ENCODE data around the gene CALCOCO2. TPM values are rescaled to one million over a fixed set of nuclear protein-coding genes. Genes with fewer than 3 reads are reported as not detected.

CALCOCO2 gene
- total RNA-seq, 1 donor, result 98.9 TPM

DNA sequence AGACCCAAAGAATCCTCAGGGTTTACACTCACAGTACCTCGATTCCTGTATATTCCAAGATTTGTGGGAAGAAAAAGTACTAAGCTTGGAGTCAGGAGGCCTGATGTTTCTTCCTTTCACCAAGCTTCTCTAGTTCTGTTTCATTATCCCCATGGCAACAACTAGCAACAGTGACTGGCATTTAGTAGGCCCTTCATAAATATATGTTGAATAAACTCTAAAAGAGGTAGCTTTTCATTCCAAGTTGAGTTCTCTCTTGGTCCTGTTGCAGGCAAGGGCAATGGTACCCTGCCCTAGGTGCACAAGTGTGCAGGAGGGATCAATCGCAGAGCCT, 76.8 kb downstream of the CALCOCO2 start:
- TF ChIP-seq, protein P1, sequence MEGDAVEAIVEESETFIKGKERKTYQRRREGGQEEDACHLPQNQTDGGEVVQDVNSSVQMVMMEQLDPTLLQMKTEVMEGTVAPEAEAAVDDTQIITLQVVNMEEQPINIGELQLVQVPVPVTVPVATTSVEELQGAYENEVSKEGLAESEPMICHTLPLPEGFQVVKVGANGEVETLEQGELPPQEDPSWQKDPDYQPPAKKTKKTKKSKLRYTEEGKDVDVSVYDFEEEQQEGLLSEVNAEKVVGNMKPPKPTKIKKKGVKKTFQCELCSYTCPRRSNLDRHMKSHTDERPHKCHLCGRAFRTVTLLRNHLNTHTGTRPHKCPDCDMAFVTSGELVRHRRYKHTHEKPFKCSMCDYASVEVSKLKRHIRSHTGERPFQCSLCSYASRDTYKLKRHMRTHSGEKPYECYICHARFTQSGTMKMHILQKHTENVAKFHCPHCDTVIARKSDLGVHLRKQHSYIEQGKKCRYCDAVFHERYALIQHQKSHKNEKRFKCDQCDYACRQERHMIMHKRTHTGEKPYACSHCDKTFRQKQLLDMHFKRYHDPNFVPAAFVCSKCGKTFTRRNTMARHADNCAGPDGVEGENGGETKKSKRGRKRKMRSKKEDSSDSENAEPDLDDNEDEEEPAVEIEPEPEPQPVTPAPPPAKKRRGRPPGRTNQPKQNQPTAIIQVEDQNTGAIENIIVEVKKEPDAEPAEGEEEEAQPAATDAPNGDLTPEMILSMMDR (IDR thresholded peaks at IDR 0.05; ENCODE audit: insufficient read depth, low read depth, low read length), result no peak
- peak; percentile 68 for DNase-seq (ENCODE audit: low read depth)
- peak overlapping the region; percentile 79 for H3K4me3 ChIP-seq (ENCODE audit: low read depth, low read length)

DNA sequence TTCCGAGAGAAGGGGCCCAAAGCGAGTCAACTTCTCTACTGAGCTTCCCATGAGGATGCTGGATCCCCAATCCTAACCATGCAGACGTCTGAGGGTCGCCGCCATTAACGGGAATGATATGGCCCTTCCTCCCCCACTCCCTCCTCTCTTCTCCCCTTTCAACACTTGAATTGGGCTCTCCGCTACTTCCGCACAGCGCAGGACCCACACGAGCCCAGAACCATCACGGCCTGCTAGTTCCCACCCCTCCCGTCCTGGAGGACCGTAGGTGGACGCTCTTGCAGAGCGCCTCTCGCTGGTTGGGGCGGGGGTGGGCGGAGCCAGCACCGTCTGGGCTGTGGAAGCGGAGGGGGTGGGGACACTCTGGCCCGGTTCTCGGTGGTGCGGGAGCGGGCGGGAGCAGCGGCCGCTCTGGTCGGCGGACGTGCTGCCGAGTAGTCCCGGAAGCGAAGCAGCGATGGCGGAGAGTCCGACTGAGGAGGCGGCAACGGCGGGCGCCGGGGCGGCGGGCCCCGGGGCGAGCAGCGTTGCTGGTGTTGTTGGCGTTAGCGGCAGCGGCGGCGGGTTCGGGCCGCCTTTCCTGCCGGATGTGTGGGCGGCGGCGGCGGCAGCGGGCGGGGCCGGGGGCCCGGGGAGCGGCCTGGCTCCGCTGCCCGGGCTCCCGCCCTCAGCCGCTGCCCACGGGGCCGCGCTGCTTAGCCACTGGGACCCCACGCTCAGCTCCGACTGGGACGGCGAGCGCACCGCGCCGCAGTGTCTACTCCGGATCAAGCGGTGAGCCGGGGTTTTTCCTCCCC, 77.4 kb downstream of the CALCOCO2 start, which contains the start of gene UBE2Z:
Gene UBE2Z, plus strand, starts transcription at position 361 of the 797 bp plus-strand sequence. Its CDS starts 97 bp downstream, at position 458.
- peak within 1 kb of the TSS; percentile 79 for H3K4me3 ChIP-seq (ENCODE audit: low read depth, low read length)
- TF ChIP-seq, protein P1 (IDR thresholded peaks at IDR 0.05; ENCODE audit: insufficient read depth, low read depth, low read length), result no peak
- peak; percentile 94 for DNase-seq (ENCODE audit: low read depth)

DNA sequence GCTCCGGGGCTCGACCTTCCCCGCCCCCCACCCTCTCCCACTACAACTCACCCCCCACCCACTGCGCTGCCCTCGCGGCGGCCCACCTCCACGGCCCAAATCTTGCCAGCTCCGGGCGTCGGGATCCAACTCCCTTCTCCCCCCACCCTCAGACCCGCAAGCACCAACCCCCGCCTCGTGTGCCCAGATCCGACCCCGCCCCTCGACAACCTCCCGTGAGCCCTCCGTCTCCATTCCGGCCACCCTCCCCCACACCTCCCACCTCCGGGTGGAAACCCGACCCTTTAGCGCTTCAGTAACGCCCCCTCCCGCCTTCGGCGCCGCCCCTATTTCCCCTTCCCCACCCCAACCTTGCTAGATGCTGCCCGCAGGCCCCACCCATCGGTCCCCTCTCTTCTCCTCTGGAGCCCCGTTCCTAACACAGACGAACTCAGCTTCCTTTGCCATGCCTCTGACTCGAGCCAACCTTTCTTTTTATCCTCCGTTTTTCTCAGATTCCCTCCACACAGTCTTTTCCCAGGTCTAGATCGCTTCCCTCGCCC, 78.1 kb downstream of the CALCOCO2 start:
- peak; percentile 91 for DNase-seq (ENCODE audit: low read depth)
- H3K4me3 ChIP-seq (ENCODE audit: low read depth, low read length), result peak overlapping the region; percentile 79
- TF ChIP-seq, protein P1 (IDR thresholded peaks at IDR 0.05; ENCODE audit: insufficient read depth, low read depth, low read length), result no peak

DNA sequence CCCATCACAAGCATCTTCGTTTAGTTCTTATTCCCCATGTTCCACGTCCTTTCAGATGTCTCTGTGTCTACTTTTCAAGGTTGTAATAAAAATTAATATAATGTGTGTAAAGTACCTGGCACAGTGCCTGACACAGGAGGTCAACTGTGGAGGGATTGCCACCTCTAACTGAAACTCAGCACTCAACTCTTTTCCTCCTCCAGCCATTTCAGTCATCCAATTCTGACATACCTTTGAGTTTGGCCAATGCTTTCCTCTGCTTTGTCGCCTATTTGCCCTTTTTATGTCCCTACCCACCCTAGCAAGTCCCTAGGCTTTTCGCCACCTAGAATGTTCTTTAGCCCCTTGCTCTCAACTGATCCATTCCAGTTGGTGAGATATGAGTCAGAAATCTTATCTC, 78.9 kb downstream of the CALCOCO2 start:
- DNase-seq (ENCODE audit: low read depth), result peak; percentile 25
- H3K4me3 ChIP-seq (ENCODE audit: low read depth, low read length), result peak overlapping the region; percentile 79
- TF ChIP-seq, protein P1 (IDR thresholded peaks at IDR 0.05; ENCODE audit: insufficient read depth, low read depth, low read length), result no peak

GRCh38 chr17:48910370-48910769, 79.5 kb downstream of the CALCOCO2 start:
- DNase-seq (ENCODE audit: low read depth), result no peak
- TF ChIP-seq, protein P1 (IDR thresholded peaks at IDR 0.05; ENCODE audit: insufficient read depth, low read depth, low read length), result no peak
- peak overlapping the region; percentile 79 for H3K4me3 ChIP-seq (ENCODE audit: low read depth, low read length)

DNA sequence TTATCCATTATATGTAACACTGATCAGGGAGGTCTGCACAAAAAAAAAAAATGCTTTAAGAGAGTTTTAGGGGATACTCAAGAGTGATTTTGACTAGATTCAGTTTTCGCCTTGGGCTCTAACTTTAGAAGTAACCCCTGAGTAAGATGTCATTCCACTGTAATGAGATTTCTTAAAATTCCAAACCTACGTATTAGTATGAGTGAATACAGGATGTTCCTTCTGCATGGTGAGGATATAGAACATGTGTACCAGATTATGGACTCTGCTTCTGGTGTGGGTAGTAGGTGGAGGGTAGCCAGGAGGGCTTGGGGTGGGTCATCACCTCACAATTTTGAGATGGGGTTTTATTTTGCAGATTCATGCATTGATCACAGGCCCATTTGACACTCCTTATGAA, 81.6 kb downstream of the CALCOCO2 start:
- no peak for DNase-seq (ENCODE audit: low read depth)
- H3K4me3 ChIP-seq (ENCODE audit: low read depth, low read length), result no peak overlapping the region

More for the DNA sequence above, 81.6 kb downstream of the CALCOCO2 start:
- TF ChIP-seq, protein P1 (IDR thresholded peaks at IDR 0.05; ENCODE audit: insufficient read depth, low read depth, low read length), result no peak

Small RNA genes lying within 50 kb of the gene (small RNA-seq; reads per million reads assigned to genes)
- gene AC068531.1 (not detected), gene RF00263 (not detected)

Other genes with a start within 250 kb of the CALCOCO2 start
- 4.3 and 7.1 TPM in 2 replicates for gene HOXB3, start 240.8 kb upstream of the CALCOCO2 start, total RNA-seq
- 0.32 and 0.43 TPM in 2 replicates for gene HOXB5, start 237.3 kb upstream of the CALCOCO2 start, total RNA-seq
- 1.3 and 1.6 TPM in 2 replicates for gene HOXB6, start 226.0 kb upstream of the CALCOCO2 start, total RNA-seq
- gene HOXB7, start 220.0 kb upstream of the CALCOCO2 start, total RNA-seq, result 1.7 and 2.6 TPM in 2 replicates
- not detected in 2 replicates for gene HOXB8, start 215.7 kb upstream of the CALCOCO2 start, total RNA-seq
- not detected in 2 replicates for gene HOXB9, start 204.7 kb upstream of the CALCOCO2 start, total RNA-seq
- gene PRAC1, start 108.5 kb upstream of the CALCOCO2 start, total RNA-seq, result not detected in 2 replicates
- gene PRAC2, start 107.8 kb upstream of the CALCOCO2 start, total RNA-seq, result not detected in 2 replicates
- under 0.01 and 0.32 TPM in 2 replicates for gene HOXB13, start 102.3 kb upstream of the CALCOCO2 start, total RNA-seq
- under 0.01 TPM in 2 replicates for gene TTLL6, start 13.8 kb upstream of the CALCOCO2 start, total RNA-seq
- 28.7 and 62.2 TPM in 2 replicates for gene ATP5MC1, start 61.8 kb downstream of the CALCOCO2 start, total RNA-seq
- gene UBE2Z, start 77.4 kb downstream of the CALCOCO2 start, total RNA-seq, result 104 and 120 TPM in 2 replicates
- gene SNF8, start 113.8 kb downstream of the CALCOCO2 start, total RNA-seq, result 61.3 and 87.0 TPM in 2 replicates
- gene GIP, start 137.6 kb downstream of the CALCOCO2 start, total RNA-seq, result not detected in 2 replicates
- 2.6 and 6.4 TPM in 2 replicates for gene IGF2BP1, start 166.3 kb downstream of the CALCOCO2 start, total RNA-seq

All from fibroblast of villous mesenchyme (primary cell).